ENCODE results near the gene CDC73.

GRCh38 chr1:193221651-193222050 is 99.8 kb downstream of the CDC73 start:
- TF ChIP-seq CTCF (conservative IDR thresholded peaks at IDR 0.05 in 1 of 2, IDR thresholded peaks at IDR 0.05 in 1 of 2; ENCODE audit: low read depth in 1 of 2, low read length in 2 of 2) (no peak), EZH2 (IDR thresholded peaks at IDR 0.05; ENCODE audit: low read length, missing control alignments) (no peak)
